ENCODE results near the gene CYP11A1. TPM values are rescaled to one million over a fixed set of nuclear protein-coding genes. Genes with fewer than 3 reads are reported as not detected.

The CYP11A1 gene
- total RNA-seq, 1 donor = 0.86 TPM

GRCh38 chr15:74400915-74401757, 33.7 kb upstream of the CYP11A1 start:
- DNase-seq (ENCODE audit: low read depth) = no peak
- H3K4me3 ChIP-seq (ENCODE audit: low read depth, low read length) = no peak overlapping the region
- TF ChIP-seq, protein P1, sequence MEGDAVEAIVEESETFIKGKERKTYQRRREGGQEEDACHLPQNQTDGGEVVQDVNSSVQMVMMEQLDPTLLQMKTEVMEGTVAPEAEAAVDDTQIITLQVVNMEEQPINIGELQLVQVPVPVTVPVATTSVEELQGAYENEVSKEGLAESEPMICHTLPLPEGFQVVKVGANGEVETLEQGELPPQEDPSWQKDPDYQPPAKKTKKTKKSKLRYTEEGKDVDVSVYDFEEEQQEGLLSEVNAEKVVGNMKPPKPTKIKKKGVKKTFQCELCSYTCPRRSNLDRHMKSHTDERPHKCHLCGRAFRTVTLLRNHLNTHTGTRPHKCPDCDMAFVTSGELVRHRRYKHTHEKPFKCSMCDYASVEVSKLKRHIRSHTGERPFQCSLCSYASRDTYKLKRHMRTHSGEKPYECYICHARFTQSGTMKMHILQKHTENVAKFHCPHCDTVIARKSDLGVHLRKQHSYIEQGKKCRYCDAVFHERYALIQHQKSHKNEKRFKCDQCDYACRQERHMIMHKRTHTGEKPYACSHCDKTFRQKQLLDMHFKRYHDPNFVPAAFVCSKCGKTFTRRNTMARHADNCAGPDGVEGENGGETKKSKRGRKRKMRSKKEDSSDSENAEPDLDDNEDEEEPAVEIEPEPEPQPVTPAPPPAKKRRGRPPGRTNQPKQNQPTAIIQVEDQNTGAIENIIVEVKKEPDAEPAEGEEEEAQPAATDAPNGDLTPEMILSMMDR (IDR thresholded peaks at IDR 0.05; ENCODE audit: insufficient read depth, low read depth, low read length) = no peak

GRCh38 chr15:74400313-74400860, 32.9 kb upstream of the CYP11A1 start:
- DNase-seq (ENCODE audit: low read depth) = no peak
- H3K4me3 ChIP-seq (ENCODE audit: low read depth, low read length) = no peak overlapping the region
- TF ChIP-seq, protein P1 (IDR thresholded peaks at IDR 0.05; ENCODE audit: insufficient read depth, low read depth, low read length) = no peak

DNA sequence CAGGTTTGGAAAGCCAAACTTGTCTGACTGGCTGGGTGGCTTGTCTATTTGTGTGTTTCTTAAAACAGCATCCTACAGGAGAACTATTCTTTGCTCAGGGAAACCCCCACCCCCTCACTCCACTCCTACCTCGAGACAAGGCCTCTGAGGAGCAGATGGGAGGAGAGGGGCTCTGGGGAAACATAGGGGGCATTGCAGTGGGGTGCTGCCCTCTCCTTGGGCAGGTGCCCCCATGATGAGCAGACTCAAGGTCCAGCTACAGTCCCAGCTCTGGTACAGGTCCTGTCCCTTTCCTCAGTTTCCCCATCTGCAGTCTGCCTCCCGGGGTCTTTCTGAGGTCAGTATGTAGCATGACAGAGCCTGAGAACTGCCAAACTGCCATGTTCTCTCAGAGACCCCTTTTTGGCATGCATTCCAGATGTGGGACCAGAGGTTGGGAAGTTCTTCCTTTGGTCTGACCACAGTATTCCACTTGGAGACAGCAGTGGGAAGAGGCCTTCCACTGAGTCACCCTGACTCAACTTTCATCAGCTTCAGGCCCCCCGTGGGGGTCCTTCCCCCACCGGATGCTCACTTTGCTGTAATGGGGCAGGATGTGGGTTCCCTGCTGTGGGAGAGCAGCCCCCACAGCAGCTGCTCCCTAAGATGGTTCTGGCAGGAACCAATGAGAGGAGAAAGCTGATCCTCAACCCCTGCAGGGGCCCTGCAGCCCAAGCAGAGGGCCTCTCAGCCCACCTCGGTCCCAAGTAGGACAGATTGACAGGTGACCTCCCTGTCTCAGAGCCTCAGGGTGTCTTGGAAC, 32.3 kb upstream of the CYP11A1 start:
- DNase-seq (ENCODE audit: low read depth) = no peak
- TF ChIP-seq, protein P1 (IDR thresholded peaks at IDR 0.05; ENCODE audit: insufficient read depth, low read depth, low read length) = no peak
- no peak overlapping the region for H3K4me3 ChIP-seq (ENCODE audit: low read depth, low read length)

DNA sequence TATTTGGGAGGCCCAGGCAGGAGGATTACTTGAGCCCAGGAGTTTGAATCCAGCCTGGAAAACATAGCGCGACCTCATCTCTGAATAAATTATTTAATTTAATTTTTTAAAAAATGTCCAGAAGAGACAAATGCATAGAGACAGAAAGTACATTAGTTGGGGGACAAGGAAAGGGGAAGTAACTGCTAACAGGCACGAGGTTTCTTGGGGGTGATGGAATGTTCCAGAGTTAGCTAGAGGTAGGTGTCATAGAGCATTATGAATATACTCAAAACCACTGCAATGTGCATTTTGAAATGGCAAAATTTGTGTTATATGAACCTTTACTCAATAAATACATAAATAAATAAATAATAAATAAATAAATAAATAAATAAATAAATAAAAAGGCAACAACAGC, 31.7 kb upstream of the CYP11A1 start:
- TF ChIP-seq, protein P1 (IDR thresholded peaks at IDR 0.05; ENCODE audit: insufficient read depth, low read depth, low read length) = no peak
- DNase-seq (ENCODE audit: low read depth) = no peak
- H3K4me3 ChIP-seq (ENCODE audit: low read depth, low read length) = no peak overlapping the region

DNA sequence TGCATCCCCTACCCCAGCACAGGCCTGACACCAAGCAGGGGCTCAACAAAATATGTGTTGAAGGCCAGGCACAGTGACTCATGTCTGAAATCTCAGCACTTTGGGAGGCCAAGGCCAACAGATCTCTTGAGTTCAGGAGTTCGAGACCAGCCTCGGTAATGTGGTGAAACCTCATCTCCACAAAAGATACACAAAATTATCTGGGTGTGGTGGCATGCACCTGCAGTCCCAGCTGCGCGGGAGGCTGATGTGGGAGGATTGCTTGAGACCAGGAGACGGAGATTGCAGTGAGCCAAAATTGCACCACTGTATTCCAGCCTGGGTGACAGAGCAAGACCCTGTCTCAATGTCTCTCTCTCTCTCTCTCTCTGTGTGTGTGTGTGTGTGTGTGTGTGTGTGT, 30.7 kb upstream of the CYP11A1 start:
- no peak for DNase-seq (ENCODE audit: low read depth)
- no peak overlapping the region for H3K4me3 ChIP-seq (ENCODE audit: low read depth, low read length)
- TF ChIP-seq, protein P1 (IDR thresholded peaks at IDR 0.05; ENCODE audit: insufficient read depth, low read depth, low read length) = no peak

DNA sequence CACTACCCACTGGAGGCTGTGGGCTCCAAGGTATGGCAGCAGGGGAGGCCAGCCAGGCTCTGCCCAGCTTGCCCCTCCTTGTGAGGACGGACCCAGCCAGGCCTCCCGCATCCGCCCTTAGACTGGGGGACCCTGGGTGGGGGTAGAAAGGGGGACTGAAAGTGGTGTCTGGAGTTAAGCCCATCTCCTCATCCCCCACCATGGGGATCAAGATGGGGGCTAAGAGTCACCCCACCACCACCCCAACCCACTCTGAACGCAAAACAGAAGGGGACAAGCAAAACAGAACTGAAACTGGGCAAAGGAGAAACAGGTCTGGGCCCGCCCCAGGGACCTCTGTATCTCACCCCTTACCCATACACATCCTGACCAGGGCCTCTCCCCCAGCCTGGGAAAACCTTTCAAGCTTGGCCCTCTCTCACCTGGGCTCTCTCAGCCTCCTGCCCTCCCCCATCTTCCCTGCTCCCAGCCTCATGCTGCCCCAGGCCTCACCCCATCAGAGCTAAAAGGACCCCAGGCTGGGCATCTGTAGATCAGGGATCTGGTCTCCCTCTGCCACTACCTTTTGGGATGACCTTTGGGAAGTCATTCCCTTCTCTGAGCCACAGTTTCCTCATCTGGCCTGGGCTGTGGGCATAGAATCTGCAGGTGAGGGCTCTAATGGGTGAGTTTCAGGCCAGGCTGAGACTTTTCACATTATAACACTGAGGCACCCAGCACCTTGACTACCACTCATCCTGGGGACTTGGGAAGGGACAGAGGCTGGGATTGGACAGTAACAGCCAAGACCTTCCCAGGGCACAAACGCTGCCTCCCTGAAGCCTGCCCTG, 30.0 kb upstream of the CYP11A1 start:
- TF ChIP-seq, protein P1 (IDR thresholded peaks at IDR 0.05; ENCODE audit: insufficient read depth, low read depth, low read length) = no peak
- H3K4me3 ChIP-seq (ENCODE audit: low read depth, low read length) = no peak overlapping the region
- no peak for DNase-seq (ENCODE audit: low read depth)

Data from fibroblast of villous mesenchyme (primary cell).